Gastroesophageal sphincter (tissue), 4 donors: Measurements from ENCODE around the gene SPSB1. TPM values are rescaled to one million over a fixed set of nuclear protein-coding genes. Genes with fewer than 3 reads are reported as not detected.

Experiments used
- ATAC-seq: fragments of 150-250 bp; one replicate; pipeline ENCODE4 v1.9.1; 2016; ENCODE audit warnings: mild to moderate bottlenecking, moderate library complexity
- H3K27ac ChIP-seq, 4 donors: fragments of 200-600 bp; sonication (generic) in 3 of 4; 1 replicate in 3 of 4; 2 replicates in 1 of 4; pipeline ENCODE4 v1.5.1; 2016 to 2019
- H3K27me3 ChIP-seq: fragments of 200-600 bp; sonication (generic); one replicate; pipeline ENCODE4 v1.5.1; 2019
- H3K36me3 ChIP-seq, 2 donors: fragments of 200-600 bp; sonication (generic); one replicate each; pipeline ENCODE4 v1.5.1; 2019; ENCODE audit warnings: control low read depth in 1 of 2
- H3K4me1 ChIP-seq, 3 donors: fragments of 200-600 bp; sonication (generic); 1 replicate in 2 of 3; 2 replicates in 1 of 3; pipeline ENCODE4 v1.5.1; 2016 to 2019; ENCODE audit warnings: control low read depth in 2 of 3
- H3K4me3 ChIP-seq, 2 donors: fragments of 200-600 bp; sonication (generic); one replicate each; pipeline ENCODE4 v1.5.1; 2019; ENCODE audit warnings: mild to moderate bottlenecking in 1 of 2, moderate library complexity in 1 of 2
- H3K9me3 ChIP-seq, 3 donors: fragments of 200-600 bp; sonication (generic); one replicate each; pipeline ENCODE4 v1.5.1; 2017 to 2019; ENCODE audit warnings: control low read depth in 2 of 3
- EP300 ChIP-seq: sonication (generic); formaldehyde crosslinking; IDR thresholded peaks from one replicate; pipeline ENCODE4 v1.6.1; 2017; ENCODE audit warnings: antibody characterized with exemption, mild to moderate bottlenecking
- POLR2A ChIP-seq, 2 donors: fragments of 450-650 bp; IDR thresholded peaks; one replicate each; pipeline ENCODE4 v1.6.1; 2017; ENCODE audit warnings: antibody characterized with exemption in 2 of 2, mild to moderate bottlenecking in 2 of 2, moderate library complexity in 1 of 2
- POLR2AphosphoS5 ChIP-seq: sonication (generic); formaldehyde crosslinking; IDR thresholded peaks from one replicate; pipeline ENCODE4 v1.6.1; 2017; ENCODE audit warnings: antibody characterized with exemption
- WGBS, 2 donors: methylation state at CpG; one replicate each; pipeline ENCODE4 v1.1.5; 2018; ENCODE audit warnings: low coverage in 1 of 2; 5-methylcytosine and 5-hydroxymethylcytosine counted together
- total RNA-seq, 4 donors: library from RNA; depleted of rRNA; stranded (reverse); fragments of >200 nt; gene quantifications; one replicate each; pipeline ENCODE4 v1.1.0, GENCODE V29; 2016
- TF ChIP-seq, protein P1 (sequence below), 4 experiments: fragments of 200-600 bp in 2 of 4; fragments of 450-650 bp in 2 of 4; sonication (generic) in 1 of 4; IDR thresholded peaks; one replicate each; pipeline ENCODE4 v1.5.1; 2017 to 2019; ENCODE audit warnings: antibody characterized with exemption in 4 of 4, mild to moderate bottlenecking in 2 of 4, moderate library complexity in 2 of 4

Gene SPSB1
- total RNA-seq, 4 donors from 2014 or later: 56.3 to 111 (median 99.5) TPM

DNA sequence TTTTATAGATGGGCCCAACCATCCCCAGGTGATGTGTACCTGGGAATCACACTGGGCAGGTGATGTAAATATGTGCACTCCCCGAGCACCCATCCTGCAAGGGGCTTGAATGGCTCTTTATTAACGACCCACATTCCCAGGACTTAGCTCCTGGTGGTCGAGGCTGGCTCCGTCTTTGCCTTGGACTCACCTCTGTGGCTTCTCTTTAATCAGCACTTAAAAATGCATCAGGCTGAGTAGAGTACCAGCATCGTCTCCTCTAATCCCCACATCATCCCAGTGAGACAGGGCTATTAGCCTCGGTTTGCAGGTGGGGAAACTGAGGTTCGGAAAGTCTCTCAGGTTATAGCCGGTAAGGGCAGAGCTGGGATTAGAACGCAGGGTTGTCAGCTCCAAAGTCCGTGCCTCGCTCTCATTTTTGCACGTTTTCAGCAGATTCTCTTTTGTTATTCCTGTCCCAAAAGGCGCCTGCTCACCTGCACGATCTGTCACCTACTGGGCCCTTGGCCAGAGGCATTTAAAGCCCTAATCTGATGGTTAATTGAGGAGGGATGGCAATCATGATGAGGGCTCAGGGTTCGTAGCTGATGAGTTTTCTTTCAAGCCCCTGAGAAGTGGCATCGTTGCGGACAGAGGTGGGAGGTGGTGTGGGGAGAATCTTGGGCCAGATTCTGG lies 29.4 kb downstream of the SPSB1 start:
- WGBS, 2 donors: 79 to 80% methylated on average over 9 to 10 of the region's 17 CpGs
- Histone ChIP-seq H3K27me3 (no peaks in the 10 kb centered on the region), H3K27ac (peak overlapping the region in 3 of 4 donors; percentile 82 to 89 (median 88)), H3K9me3 (no peaks in the 10 kb centered on the region), H3K4me3 (no peak overlapping the region), H3K36me3 (peaks cover 0 to 6% of the 10 kb centered on the region in 2 donors), H3K4me1 (peaks cover 8 to 100% (median 85%) of the 10 kb centered on the region in 3 donors)
- ATAC-seq: no peak
- no peak for TF ChIP-seq POLR2A (IDR thresholded peaks at IDR 0.05)
- no peak for TF ChIP-seq POLR2AphosphoS5
- TF ChIP-seq, protein P1, sequence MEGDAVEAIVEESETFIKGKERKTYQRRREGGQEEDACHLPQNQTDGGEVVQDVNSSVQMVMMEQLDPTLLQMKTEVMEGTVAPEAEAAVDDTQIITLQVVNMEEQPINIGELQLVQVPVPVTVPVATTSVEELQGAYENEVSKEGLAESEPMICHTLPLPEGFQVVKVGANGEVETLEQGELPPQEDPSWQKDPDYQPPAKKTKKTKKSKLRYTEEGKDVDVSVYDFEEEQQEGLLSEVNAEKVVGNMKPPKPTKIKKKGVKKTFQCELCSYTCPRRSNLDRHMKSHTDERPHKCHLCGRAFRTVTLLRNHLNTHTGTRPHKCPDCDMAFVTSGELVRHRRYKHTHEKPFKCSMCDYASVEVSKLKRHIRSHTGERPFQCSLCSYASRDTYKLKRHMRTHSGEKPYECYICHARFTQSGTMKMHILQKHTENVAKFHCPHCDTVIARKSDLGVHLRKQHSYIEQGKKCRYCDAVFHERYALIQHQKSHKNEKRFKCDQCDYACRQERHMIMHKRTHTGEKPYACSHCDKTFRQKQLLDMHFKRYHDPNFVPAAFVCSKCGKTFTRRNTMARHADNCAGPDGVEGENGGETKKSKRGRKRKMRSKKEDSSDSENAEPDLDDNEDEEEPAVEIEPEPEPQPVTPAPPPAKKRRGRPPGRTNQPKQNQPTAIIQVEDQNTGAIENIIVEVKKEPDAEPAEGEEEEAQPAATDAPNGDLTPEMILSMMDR (IDR thresholded peaks at IDR 0.05): no peak
- TF ChIP-seq EP300: no peak

DNA sequence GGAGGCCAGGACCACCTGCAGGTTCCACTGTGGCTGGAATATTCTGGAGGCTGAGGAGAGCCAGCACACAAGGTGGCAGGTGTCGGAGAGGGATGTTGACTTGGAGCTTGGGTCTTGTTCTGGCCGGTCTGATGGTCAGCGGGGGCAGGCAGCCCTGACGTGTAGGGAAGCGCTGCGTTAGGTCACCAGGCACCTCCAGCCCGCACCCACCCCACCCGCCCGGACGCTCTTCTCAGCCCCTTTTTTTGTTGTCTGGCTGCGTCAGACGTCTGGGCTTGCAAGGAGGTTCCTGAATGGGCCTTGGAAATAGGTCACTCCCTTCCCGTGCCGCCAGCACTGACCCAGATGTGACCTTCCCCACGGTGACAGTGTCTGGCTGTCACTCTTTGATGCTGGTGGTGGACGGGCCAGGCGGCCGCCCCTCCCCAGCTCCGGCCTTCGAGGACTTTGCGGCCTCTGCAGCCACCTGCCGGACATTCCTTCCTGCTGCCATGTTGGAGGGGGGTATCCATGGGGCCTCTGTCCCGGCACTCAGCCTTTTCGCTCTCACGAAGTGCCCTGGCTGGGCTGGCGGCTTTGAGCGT lies 30.1 kb downstream of the SPSB1 start:
- Histone ChIP-seq H3K4me3 (no peak overlapping the region), H3K9me3 (no peaks in the 10 kb centered on the region), H3K4me1 (peaks cover 8 to 100% (median 88%) of the 10 kb centered on the region in 3 donors), H3K27me3 (no peaks in the 10 kb centered on the region), H3K36me3 (peaks cover 0 to 6% of the 10 kb centered on the region in 2 donors), H3K27ac (peak overlapping the region in 3 of 4 donors; percentile 82 to 88 (median 85))
- no peak for ATAC-seq
- TF ChIP-seq, protein P1 (IDR thresholded peaks at IDR 0.05): no peak
- no peak for TF ChIP-seq POLR2AphosphoS5
- no peak for TF ChIP-seq EP300
- no peak for TF ChIP-seq POLR2A (IDR thresholded peaks at IDR 0.05)
- WGBS, 2 donors: 44% methylated on average over 11 of the region's 27 CpGs; no CpG with 5 or more reads in 1 of the 2 donors

DNA sequence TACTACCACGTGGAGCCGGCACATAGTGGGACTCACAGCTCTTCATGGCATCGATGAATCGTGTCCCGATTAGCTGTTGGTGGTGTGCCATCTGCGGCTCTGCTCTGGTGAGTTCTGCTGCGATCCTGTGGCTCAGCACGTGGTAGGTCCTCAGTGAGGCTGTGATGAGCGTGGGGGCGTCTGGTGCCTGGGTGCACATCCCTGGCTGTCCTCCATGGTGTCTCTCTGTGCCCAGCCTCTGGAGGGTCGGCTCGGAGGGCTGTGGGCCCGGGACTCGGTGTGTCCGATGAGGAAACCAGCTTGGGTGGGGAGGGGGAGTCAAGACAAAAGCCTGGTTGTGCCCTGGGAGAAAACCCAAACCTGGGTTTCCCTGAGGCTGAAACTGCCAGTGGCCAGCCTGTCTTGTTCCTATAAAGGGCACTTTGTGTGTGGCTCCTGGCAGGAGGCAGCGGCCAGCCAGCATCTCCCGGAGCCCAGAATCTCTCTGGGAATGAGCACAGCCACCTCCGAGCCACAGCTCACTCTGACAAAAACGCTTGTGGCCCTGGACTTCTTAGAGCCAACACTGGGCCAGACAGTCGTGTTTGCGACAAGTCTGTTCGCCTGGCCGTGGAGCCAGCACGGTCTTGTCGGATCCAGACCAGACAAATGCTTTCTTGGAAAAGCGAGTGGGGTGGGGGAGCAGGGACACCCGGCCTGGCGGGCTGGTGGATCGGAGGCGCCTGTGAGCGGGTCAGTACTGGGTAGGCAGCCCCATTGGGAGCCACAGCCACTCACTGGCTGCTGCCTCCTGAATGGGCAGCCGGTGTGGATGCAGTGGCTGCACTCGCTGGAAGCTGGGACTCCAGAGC lies 31.8 kb downstream of the SPSB1 start:
- Histone ChIP-seq H3K27me3 (no peaks in the 10 kb centered on the region), H3K4me1 (peaks cover 8 to 100% (median 83%) of the 10 kb centered on the region in 3 donors), H3K27ac (peak overlapping the region in 3 of 4 donors; percentile 82 to 88 (median 85)), H3K9me3 (no peaks in the 10 kb centered on the region), H3K36me3 (peaks cover 0 to 4% of the 10 kb centered on the region in 2 donors), H3K4me3 (peak overlapping the region in 1 of 2 donors; percentile 13)
- no peak for TF ChIP-seq POLR2AphosphoS5
- ATAC-seq: no peak
- WGBS, 2 donors: 40% methylated on average over 6 of the region's 33 CpGs; no CpG with 5 or more reads in 1 of the 2 donors

DNA sequence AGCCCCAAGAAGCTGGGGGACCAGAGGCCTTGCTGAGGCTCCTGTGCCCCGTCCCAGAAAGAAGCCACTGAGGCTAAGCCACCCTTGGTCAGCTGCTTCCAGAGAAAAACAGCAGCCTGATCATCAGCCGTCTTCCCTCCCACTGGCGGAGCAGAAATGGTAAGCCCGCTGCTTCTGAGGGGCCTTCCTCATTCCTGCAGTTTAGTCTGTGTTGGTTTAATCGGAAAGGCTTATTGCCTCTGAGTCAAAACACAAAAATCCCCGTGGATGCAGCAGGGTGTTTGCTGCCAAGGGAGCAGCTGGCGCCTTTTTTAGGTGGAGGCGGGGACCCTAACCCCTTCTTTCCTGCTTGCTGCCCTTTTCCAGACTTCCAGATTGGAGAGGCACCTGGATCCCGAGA lies 33.9 kb downstream of the SPSB1 start:
- 38% methylated on average over 1 of the region's 9 CpGs; no CpG with 5 or more reads in 1 of the 2 donors for WGBS, 2 donors
- no peaks in the 10 kb centered on the region for H3K36me3 ChIP-seq
- peak; percentile 54 for ATAC-seq
- TF ChIP-seq POLR2AphosphoS5 (peak; percentile 86), EP300 (no peak), POLR2A (IDR thresholded peaks at IDR 0.05) (peak in 1 of 2 donors; percentile 11)
- TF ChIP-seq, protein P1 (IDR thresholded peaks at IDR 0.05): no peak
- H3K4me3 ChIP-seq: no peak overlapping the region
- H3K4me1 ChIP-seq: peaks cover 5 to 91% (median 65%) of the 10 kb centered on the region in 3 donors
- no peaks in the 10 kb centered on the region for H3K27me3 ChIP-seq
- peak overlapping the region; percentile 31 to 88 (median 84) for H3K27ac ChIP-seq
- no peaks in the 10 kb centered on the region for H3K9me3 ChIP-seq

DNA sequence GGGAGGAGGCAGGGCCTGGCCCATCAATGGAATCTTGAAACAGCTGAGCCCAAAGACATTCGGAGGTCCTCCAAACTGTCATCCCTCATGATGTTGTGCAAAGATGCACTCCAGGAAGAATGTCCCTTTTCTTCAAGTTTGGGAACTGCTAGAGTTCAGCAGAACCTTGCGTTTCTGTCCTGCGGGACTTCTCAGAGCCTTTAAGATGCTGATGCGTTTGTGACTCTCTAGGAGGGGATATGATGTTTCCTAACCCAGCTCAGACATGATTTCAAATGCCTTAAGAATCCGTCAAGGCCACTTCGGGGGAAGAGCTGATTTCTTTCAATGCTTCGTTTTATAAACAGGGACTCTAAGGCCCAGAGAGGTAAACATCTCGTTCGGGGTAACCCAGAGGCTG lies 35.5 kb downstream of the SPSB1 start:
- ATAC-seq: no peak
- peaks cover 5 to 90% (median 49%) of the 10 kb centered on the region in 3 donors for H3K4me1 ChIP-seq
- no peaks in the 10 kb centered on the region for H3K36me3 ChIP-seq
- WGBS, 2 donors: 79 to 86% methylated on average over 5 to 8 of the region's 9 CpGs
- H3K9me3 ChIP-seq: no peaks in the 10 kb centered on the region
- TF ChIP-seq, protein P1 (IDR thresholded peaks at IDR 0.05): no peak
- TF ChIP-seq POLR2AphosphoS5: no peak
- TF ChIP-seq EP300: no peak
- TF ChIP-seq POLR2A (IDR thresholded peaks at IDR 0.05): no peak
- H3K4me3 ChIP-seq: no peak overlapping the region
- H3K27ac ChIP-seq: peak overlapping the region in 3 of 4 donors; percentile 82 to 88 (median 85)
- H3K27me3 ChIP-seq: no peaks in the 10 kb centered on the region
